GM12872 (cell line): ENCODE results near the gene ITGB8.

Experiments used
- CTCF ChIP-seq: IDR thresholded peaks from 3 replicates; pipeline ENCODE4 v1.5.1; 2011; ENCODE audit warnings: low read depth, mild to moderate bottlenecking, low read length, moderate library complexity; ENCODE audit not compliant: insufficient read depth

The ITGB8 gene

GRCh38 chr7:20408467-20408826, 77.7 kb downstream of the ITGB8 start:
- no peak for TF ChIP-seq CTCF

- TF ChIP-seq CTCF = no peak
Measured at GRCh38 chr7:20409961-20410360, 79.3 kb downstream of the ITGB8 start.

GRCh38 chr7:20411372-20411771, 80.7 kb downstream of the ITGB8 start:
- no peak for TF ChIP-seq CTCF

GRCh38 chr7:20412032-20412431, 81.3 kb downstream of the ITGB8 start:
- no peak for TF ChIP-seq CTCF

DNA sequence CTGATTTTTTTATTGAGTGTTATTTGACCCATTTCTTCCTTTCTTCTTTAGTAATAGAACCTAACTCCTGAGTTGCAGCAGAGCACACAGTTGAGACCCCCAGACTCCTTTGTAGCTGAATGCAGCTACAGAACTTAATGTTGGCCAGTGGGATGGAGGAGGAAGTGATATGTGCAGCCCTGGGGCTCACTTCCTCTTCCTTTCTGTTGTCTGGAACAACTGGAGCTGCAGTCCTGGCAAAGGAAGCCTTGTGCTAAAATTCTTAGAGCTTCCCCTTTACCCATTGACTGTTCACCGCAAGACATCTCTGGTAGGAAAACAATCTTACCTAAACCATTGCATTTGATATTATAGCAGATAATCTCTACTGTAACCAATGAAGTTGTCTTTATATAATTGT, 86.6 kb downstream of the ITGB8 start:
- no peak for TF ChIP-seq CTCF

- no peak for TF ChIP-seq CTCF
Measured at GRCh38 chr7:20417675-20418382, 87.1 kb downstream of the ITGB8 start.

DNA sequence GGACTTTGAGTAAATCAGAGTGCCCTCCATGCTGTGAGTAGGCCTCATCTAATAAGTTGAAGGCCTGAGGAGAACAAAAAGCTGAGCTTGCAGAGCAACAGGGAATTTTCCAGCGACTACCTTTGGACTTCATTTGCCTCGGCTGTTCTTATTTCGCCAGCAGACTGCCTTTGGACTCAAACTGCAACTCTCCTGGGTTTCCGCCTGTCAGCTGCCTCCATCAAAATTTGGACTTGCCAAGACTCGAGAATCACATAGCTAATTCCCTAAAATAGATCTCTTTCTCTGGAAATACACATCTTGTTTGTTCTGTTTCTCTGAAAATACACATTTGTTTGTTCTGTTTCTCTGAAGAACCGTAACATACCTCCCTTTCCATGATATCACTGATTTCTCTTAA, 93.8 kb downstream of the ITGB8 start:
- no peak for TF ChIP-seq CTCF
